Nephron (organoid): ENCODE data around the gene SYMPK.
A peak's percentile ranks its signal among the peaks of the same experiment; 100 is the strongest.

Experiments used
- H3K27ac Mint-ChIP-seq, 3 experiments: 2 replicates each; pipeline ENCODE4 v1.8.0; 2020; ENCODE audit warnings: mixed read lengths in 3 of 3, mild to moderate bottlenecking in 2 of 3, moderate library complexity in 1 of 3
- H3K27me3 Mint-ChIP-seq: 2 replicates; pipeline ENCODE4 v1.8.0; 2021; ENCODE audit warnings: low read depth, mild to moderate bottlenecking, moderate library complexity, mixed read lengths
- H3K36me3 Mint-ChIP-seq: 2 replicates; pipeline ENCODE4 v1.8.0; 2020; ENCODE audit warnings: low read depth, mixed read lengths
- H3K4me1 Mint-ChIP-seq: 2 replicates; pipeline ENCODE4 v1.8.0; 2020; ENCODE audit warnings: mixed read lengths
- H3K4me3 Mint-ChIP-seq, 3 experiments: 2 replicates each; pipeline ENCODE4 v1.8.0; 2020; ENCODE audit warnings: mild to moderate bottlenecking in 3 of 3, mixed read lengths in 3 of 3, moderate library complexity in 2 of 3
- H3K9me3 Mint-ChIP-seq: 2 replicates; pipeline ENCODE4 v1.8.0; 2020; ENCODE audit warnings: mixed read lengths
- TF ChIP-seq, protein P1 (sequence below), 3 experiments: fragments of 200-600 bp; sonication (generic); IDR thresholded peaks; one replicate each; pipeline ENCODE4 v1.5.0; 2021; ENCODE audit warnings: antibody characterized with exemption in 3 of 3; ENCODE audit not compliant: unreplicated experiment in 3 of 3

The SYMPK gene

DNA sequence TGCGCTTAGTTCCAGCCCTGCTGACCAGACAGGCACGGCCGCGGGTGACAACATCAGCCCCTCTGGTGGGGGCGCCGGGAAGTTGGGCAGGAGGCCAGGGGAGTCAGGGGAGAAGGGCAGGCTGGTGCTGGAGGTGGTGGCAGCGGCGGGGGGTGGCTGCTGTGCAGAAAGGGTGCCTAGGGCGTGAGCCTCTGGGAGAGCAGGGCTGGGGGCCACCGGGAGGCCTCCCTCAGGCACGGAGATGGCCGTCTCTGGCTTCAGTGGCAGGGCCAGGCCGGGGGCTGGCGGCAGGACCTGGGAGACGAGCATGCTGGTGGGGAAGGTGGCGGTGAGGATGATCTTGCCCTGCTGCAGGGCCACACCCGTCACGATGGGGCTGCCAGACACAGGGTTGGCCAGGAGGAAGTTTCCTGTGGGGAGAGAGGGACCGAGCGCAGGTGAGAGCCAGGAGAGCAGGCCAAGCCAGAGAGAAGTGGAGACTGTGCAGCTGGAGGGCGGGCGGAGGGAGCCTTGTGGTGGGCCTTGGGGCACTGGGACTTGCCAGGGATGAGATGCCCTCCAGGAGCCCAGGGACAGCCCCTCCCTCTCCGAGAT is 97.1 kb downstream of the SYMPK start:
- Mint-ChIP-seq H3K4me3 (peak overlapping the region; percentile 72 to 79 (median 79)), H3K4me1 (peaks cover 10% of the 10 kb centered on the region), H3K27me3 (peaks cover 4% of the 10 kb centered on the region), H3K36me3 (no peaks in the 10 kb centered on the region), H3K27ac (peak overlapping the region in 2 of 3 experiments; percentile 82 to 84), H3K9me3 (no peaks in the 10 kb centered on the region)
- TF ChIP-seq, protein P1, sequence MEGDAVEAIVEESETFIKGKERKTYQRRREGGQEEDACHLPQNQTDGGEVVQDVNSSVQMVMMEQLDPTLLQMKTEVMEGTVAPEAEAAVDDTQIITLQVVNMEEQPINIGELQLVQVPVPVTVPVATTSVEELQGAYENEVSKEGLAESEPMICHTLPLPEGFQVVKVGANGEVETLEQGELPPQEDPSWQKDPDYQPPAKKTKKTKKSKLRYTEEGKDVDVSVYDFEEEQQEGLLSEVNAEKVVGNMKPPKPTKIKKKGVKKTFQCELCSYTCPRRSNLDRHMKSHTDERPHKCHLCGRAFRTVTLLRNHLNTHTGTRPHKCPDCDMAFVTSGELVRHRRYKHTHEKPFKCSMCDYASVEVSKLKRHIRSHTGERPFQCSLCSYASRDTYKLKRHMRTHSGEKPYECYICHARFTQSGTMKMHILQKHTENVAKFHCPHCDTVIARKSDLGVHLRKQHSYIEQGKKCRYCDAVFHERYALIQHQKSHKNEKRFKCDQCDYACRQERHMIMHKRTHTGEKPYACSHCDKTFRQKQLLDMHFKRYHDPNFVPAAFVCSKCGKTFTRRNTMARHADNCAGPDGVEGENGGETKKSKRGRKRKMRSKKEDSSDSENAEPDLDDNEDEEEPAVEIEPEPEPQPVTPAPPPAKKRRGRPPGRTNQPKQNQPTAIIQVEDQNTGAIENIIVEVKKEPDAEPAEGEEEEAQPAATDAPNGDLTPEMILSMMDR (IDR thresholded peaks at IDR 0.05; ENCODE audit: unreplicated experiment in 3 of 3): no peak
